Thyroid gland (tissue), 4 donors: ENCODE measurements around the gene CDH18. TPM values are rescaled to one million over a fixed set of nuclear protein-coding genes. Genes with fewer than 3 reads are reported as not detected.

Experiments
- DNase-seq, 2 donors: peaks; one replicate each; pipeline ENCODE4 v3.0.0-alpha.2; 2019
- H3K27ac ChIP-seq, 3 donors: fragments of 200-600 bp; sonication (generic); 1 replicate in 2 of 3; 2 replicates in 1 of 3; pipeline ENCODE4 v1.5.1; 2016 to 2019; ENCODE audit warnings: mild to moderate bottlenecking in 1 of 3, moderate library complexity in 1 of 3
- H3K27me3 ChIP-seq: fragments of 200-600 bp; sonication (generic); one replicate; pipeline ENCODE4 v1.5.1; 2019
- H3K36me3 ChIP-seq, 2 donors: fragments of 200-600 bp; sonication (generic); one replicate each; pipeline ENCODE4 v1.5.1; 2016 to 2019
- H3K4me1 ChIP-seq, 2 donors: fragments of 200-600 bp; sonication (generic); one replicate each; pipeline ENCODE4 v1.5.1; 2017 to 2019
- H3K4me3 ChIP-seq, 3 donors: fragments of 200-600 bp; sonication (generic); replicated peaks in 1 of 3; 1 replicate in 2 of 3; 2 replicates in 1 of 3; pipeline ENCODE4 v1.5.1; 2016; ENCODE audit warnings: mild to moderate bottlenecking in 1 of 3
- H3K9me3 ChIP-seq: fragments of 200-600 bp; sonication (generic); one replicate; pipeline ENCODE4 v1.5.1; 2017
- CTCF ChIP-seq, 6 experiments: fragments of 200-600 bp in 3 of 6; fragments of 450-650 bp in 3 of 6; sonication (generic) in 3 of 6; IDR thresholded peaks; one replicate each; pipeline ENCODE4 v1.5.1; 2016 to 2019; ENCODE audit warnings: antibody characterized with exemption in 6 of 6, mild to moderate bottlenecking in 2 of 6, inconsistent platforms in 1 of 6, moderate library complexity in 1 of 6
- POLR2A ChIP-seq, 2 donors: fragments of 450-650 bp; IDR thresholded peaks; one replicate each; pipeline ENCODE4 v1.6.1; 2017; ENCODE audit warnings: antibody characterized with exemption in 2 of 2, mild to moderate bottlenecking in 2 of 2, moderate library complexity in 1 of 2
- WGBS, 2 donors: methylation state at CpG; one replicate each; pipeline ENCODE4 v1.1.5; 2017; 5-methylcytosine and 5-hydroxymethylcytosine counted together
- intact Hi-C: fragments of 100-400 bp; cut with DNase I; formaldehyde crosslinking; loops from one replicate; pipeline ENCODE4 v1.15.1; 2023
- total RNA-seq, 4 donors: library from RNA; depleted of rRNA; stranded (reverse); fragments of >200 nt; gene quantifications; one replicate each; pipeline ENCODE4 v1.2.3, GENCODE V29; 2016

Gene CDH18
- total RNA-seq, 4 donors from 2014 or later, result not detected

GRCh38 chr5:19547640-19548039 lies 440.4 kb downstream of the CDH18 start:
- WGBS, 2 donors, result 7 to 9% methylated on average over 3 of the region's 3 CpGs
- Histone ChIP-seq H3K4me1 (no peaks in the 10 kb centered on the region), H3K36me3 (no peaks in the 10 kb centered on the region), H3K9me3 (no peaks in the 10 kb centered on the region), H3K27ac (no peak overlapping the region), H3K27me3 (no peaks in the 10 kb centered on the region), H3K4me3 (no peak overlapping the region)
- TF ChIP-seq CTCF (IDR thresholded peaks at IDR 0.05), result no peak
- TF ChIP-seq POLR2A (IDR thresholded peaks at IDR 0.05), result no peak
- DNase-seq, result no peak
- intact Hi-C loops, result no loop called here

- Histone ChIP-seq H3K36me3 (no peaks in the 10 kb centered on the region), H3K27ac (no peak overlapping the region), H3K27me3 (no peaks in the 10 kb centered on the region), H3K9me3 (no peaks in the 10 kb centered on the region), H3K4me1 (no peaks in the 10 kb centered on the region), H3K4me3 (no peak overlapping the region)
- WGBS, 2 donors, result 69 to 70% methylated on average over 1 of the region's 1 CpG
- DNase-seq, result no peak
- intact Hi-C loops, result no loop called here
- no peak for TF ChIP-seq POLR2A (IDR thresholded peaks at IDR 0.05)
- no peak for TF ChIP-seq CTCF (IDR thresholded peaks at IDR 0.05)
Observed at GRCh38 chr5:19546521-19546920, 441.5 kb downstream of the CDH18 start.

- intact Hi-C loops, result no loop called here
Observed at GRCh38 chr5:19538607-19539006, 449.4 kb downstream of the CDH18 start.

GRCh38 chr5:19536387-19536786 lies 451.6 kb downstream of the CDH18 start:
- Histone ChIP-seq H3K27ac (no peak overlapping the region), H3K4me1 (no peaks in the 10 kb centered on the region), H3K27me3 (no peaks in the 10 kb centered on the region), H3K4me3 (no peak overlapping the region), H3K9me3 (no peaks in the 10 kb centered on the region), H3K36me3 (no peaks in the 10 kb centered on the region)
- 81 to 84% methylated on average over 4 of the region's 4 CpGs for WGBS, 2 donors
- no peak for DNase-seq
- intact Hi-C loops, result no loop called here
- no peak for TF ChIP-seq CTCF (IDR thresholded peaks at IDR 0.05)
- no peak for TF ChIP-seq POLR2A (IDR thresholded peaks at IDR 0.05)

More at GRCh38 chr5:19538607-19539006, 449.4 kb downstream of the CDH18 start:
- TF ChIP-seq POLR2A (IDR thresholded peaks at IDR 0.05) (no peak), CTCF (IDR thresholded peaks at IDR 0.05) (no peak)
- no peak overlapping the region for H3K4me3 ChIP-seq
- no peak for DNase-seq
- WGBS, 2 donors, result 93 to 94% methylated on average over 2 of the region's 2 CpGs
- no peak overlapping the region for H3K27ac ChIP-seq
- no peaks in the 10 kb centered on the region for H3K27me3 ChIP-seq
- H3K36me3 ChIP-seq, result no peaks in the 10 kb centered on the region
- H3K4me1 ChIP-seq, result no peaks in the 10 kb centered on the region
- H3K9me3 ChIP-seq, result no peaks in the 10 kb centered on the region

- 96% methylated on average over 1 of the region's 1 CpG for WGBS, 2 donors
- H3K36me3 ChIP-seq, result no peaks in the 10 kb centered on the region
- no peaks in the 10 kb centered on the region for H3K4me1 ChIP-seq
- H3K27me3 ChIP-seq, result no peaks in the 10 kb centered on the region
- no peak overlapping the region for H3K27ac ChIP-seq
- intact Hi-C loops, result no loop called here
- no peak overlapping the region for H3K4me3 ChIP-seq
- no peak for TF ChIP-seq CTCF (IDR thresholded peaks at IDR 0.05)
- TF ChIP-seq POLR2A (IDR thresholded peaks at IDR 0.05), result no peak
- no peak for DNase-seq
- no peaks in the 10 kb centered on the region for H3K9me3 ChIP-seq
Observed at GRCh38 chr5:19534751-19535150, 453.2 kb downstream of the CDH18 start.
